CD8-positive, alpha-beta memory T cell (primary cell): ENCODE results near the gene PAIP2B. TPM values are rescaled to one million over a fixed set of nuclear protein-coding genes. Genes with fewer than 3 reads are reported as not detected.

Source experiments
- CTCF ChIA-PET: fragments of 350-600 bp; sonication (Branson Sonifier 250); formaldehyde crosslinking; loops from one replicate; lab custom pipeline; 2021; ENCODE audit warnings: antibody characterized with exemption; lab: Charles Lee
- POLR2A ChIA-PET: fragments of 350-600 bp; sonication (Branson Sonifier 250); formaldehyde crosslinking; loops from one replicate; lab custom pipeline; 2021; ENCODE audit warnings: antibody characterized with exemption; lab: Charles Lee
- DNase-seq, 5 donors: peaks; one replicate each; pipeline versions ENCODE4 v3.0.0 to v3.0.0-alpha.2; 2020 to 2022; ENCODE audit warnings: mixed read lengths in 1 of 5
- H3K27ac ChIP-seq: one replicate; pipeline ENCODE4 v1.7.0; 2013; ENCODE audit warnings: low read depth, mild to moderate bottlenecking, low read length, moderate library complexity
- H3K27me3 ChIP-seq: 2 replicates; pipeline ENCODE4 v1.7.0; 2013; ENCODE audit warnings: low read length, mild to moderate bottlenecking; ENCODE audit not compliant: insufficient read depth, poor library complexity, severe bottlenecking
- H3K36me3 ChIP-seq: 2 replicates; pipeline ENCODE4 v1.7.0; 2013; ENCODE audit warnings: mild to moderate bottlenecking, low read length, moderate library complexity; ENCODE audit not compliant: insufficient read depth
- H3K4me1 ChIP-seq: 2 replicates; pipeline ENCODE4 v1.7.0; 2013; ENCODE audit warnings: mild to moderate bottlenecking, low read length, moderate library complexity; ENCODE audit not compliant: insufficient read depth
- H3K4me3 ChIP-seq: 2 replicates; pipeline ENCODE4 v1.7.0; 2013; ENCODE audit warnings: mild to moderate bottlenecking, low read length
- H3K9me3 ChIP-seq: 2 replicates; pipeline ENCODE4 v1.7.0; 2013; ENCODE audit warnings: mild to moderate bottlenecking, low read length
- H3K27ac Mint-ChIP-seq, 8 donors: one replicate each; pipeline ENCODE4 v1.8.0; 2020 to 2021; ENCODE audit warnings: mixed read lengths in 8 of 8, mild to moderate bottlenecking in 6 of 8, inconsistent platforms in 3 of 8, moderate library complexity in 3 of 8
- H3K27me3 Mint-ChIP-seq, 2 donors: one replicate each; pipeline ENCODE4 v1.8.0; 2020 to 2021; ENCODE audit warnings: mixed read lengths in 2 of 2, mild to moderate bottlenecking in 1 of 2, moderate library complexity in 1 of 2
- H3K36me3 Mint-ChIP-seq, 3 donors: one replicate each; pipeline ENCODE4 v1.8.0; 2020 to 2021; ENCODE audit warnings: mixed read lengths in 3 of 3, inconsistent platforms in 1 of 3, mild to moderate bottlenecking in 1 of 3
- H3K4me1 Mint-ChIP-seq, 3 donors: one replicate each; pipeline ENCODE4 v1.8.0; 2020 to 2021; ENCODE audit warnings: mixed read lengths in 3 of 3, inconsistent platforms in 1 of 3, mild to moderate bottlenecking in 1 of 3
- H3K4me3 Mint-ChIP-seq, 7 donors: one replicate each; pipeline ENCODE4 v1.8.0; 2020 to 2021; ENCODE audit warnings: mixed read lengths in 7 of 7, mild to moderate bottlenecking in 6 of 7, moderate library complexity in 4 of 7, inconsistent platforms in 2 of 7
- H3K9me3 Mint-ChIP-seq, 5 donors: one replicate each; pipeline ENCODE4 v1.8.0; 2020 to 2022; ENCODE audit warnings: mixed read lengths in 5 of 5, mild to moderate bottlenecking in 3 of 5, moderate library complexity in 2 of 5, inconsistent platforms in 1 of 5
- polyA plus RNA-seq: library from polyadenylated mRNA; unstranded; fragments of 300-500 nt; fragmentation: Illumina TruSeq; gene quantifications from one replicate; pipeline ENCODE4 v1.2.3, GENCODE V29; 2021
- total RNA-seq, 2 experiments: library from RNA; stranded (reverse); gene quantifications; one replicate each; pipeline ENCODE4 v1.2.3, GENCODE V29; 2021

Gene PAIP2B
- total and polyA plus RNA-seq, 3 experiments from 2014 or later = 2.1 to 2.3 (median 2.2) TPM

- Mint-ChIP-seq H3K9me3 (no peaks in the 10 kb centered on the region), H3K27ac (peak overlapping the region in 1 of 8 donors; percentile 1), H3K4me3 (no peak overlapping the region), H3K4me1 (no peaks in the 10 kb centered on the region), H3K27me3 (no peaks in the 10 kb centered on the region), H3K36me3 (peaks cover 5 to 72% (median 31%) of the 10 kb centered on the region in 3 donors)
- ChIA-PET POLR2A (no interaction called here), CTCF (interaction anchor here (1.6 kb wide), 1 partner anchor 78 kb away, joined by 3 read pairs; the partner anchor contains the start of gene PAIP2B)
- H3K9me3 ChIP-seq = no peaks in the 10 kb centered on the region
- H3K27ac ChIP-seq = no peak overlapping the region
- H3K36me3 ChIP-seq = peaks cover 43% of the 10 kb centered on the region
- no peak for DNase-seq
- no peaks in the 10 kb centered on the region for H3K4me1 ChIP-seq
- no peak overlapping the region for H3K4me3 ChIP-seq
- no peaks in the 10 kb centered on the region for H3K27me3 ChIP-seq
These were observed 78.3 kb downstream of the PAIP2B start for GRCh38 chr2:71148506-71149063.

GRCh38 chr2:71143782-71144181 lies 83.1 kb downstream of the PAIP2B start:
- peaks cover 5 to 91% (median 32%) of the 10 kb centered on the region in 3 donors for H3K36me3 Mint-ChIP-seq
- H3K27me3 ChIP-seq = no peaks in the 10 kb centered on the region
- DNase-seq = no peak
- no peaks in the 10 kb centered on the region for H3K4me1 ChIP-seq
- H3K4me3 ChIP-seq = no peak overlapping the region
- ChIA-PET CTCF (interaction anchor here (1.5 kb wide), 2 partner anchors 13 to 43 kb away, joined by 3 to 4 read pairs; no protein-coding TSS in a partner anchor), POLR2A (interaction anchor here (0.9 kb wide), 1 partner anchor 13 kb away, joined by 3 read pairs; no protein-coding TSS in a partner anchor)
- no peak overlapping the region for H3K27ac Mint-ChIP-seq
- no peaks in the 10 kb centered on the region for H3K4me1 Mint-ChIP-seq
- H3K4me3 Mint-ChIP-seq = no peak overlapping the region
- no peaks in the 10 kb centered on the region for H3K9me3 Mint-ChIP-seq
- H3K36me3 ChIP-seq = peaks cover 57% of the 10 kb centered on the region
- no peak overlapping the region for H3K27ac ChIP-seq
- no peaks in the 10 kb centered on the region for H3K27me3 Mint-ChIP-seq
- H3K9me3 ChIP-seq = no peaks in the 10 kb centered on the region

GRCh38 chr2:71136174-71136573 lies 90.7 kb downstream of the PAIP2B start:
- H3K27ac Mint-ChIP-seq = no peak overlapping the region
- H3K27ac ChIP-seq = no peak overlapping the region
- no peak for DNase-seq
- H3K27me3 Mint-ChIP-seq = no peaks in the 10 kb centered on the region
- peaks cover 0 to 5% (median 0%) of the 10 kb centered on the region in 3 donors for H3K4me1 Mint-ChIP-seq
- POLR2A ChIA-PET = no interaction called here
- H3K4me3 Mint-ChIP-seq = no peak overlapping the region
- H3K27me3 ChIP-seq = no peaks in the 10 kb centered on the region
- H3K9me3 Mint-ChIP-seq = no peaks in the 10 kb centered on the region
- H3K36me3 Mint-ChIP-seq = peaks cover 0 to 61% (median 16%) of the 10 kb centered on the region in 3 donors
- no peaks in the 10 kb centered on the region for H3K9me3 ChIP-seq
- CTCF ChIA-PET = no interaction called here
- peaks cover 13% of the 10 kb centered on the region for H3K4me1 ChIP-seq
- peaks cover 33% of the 10 kb centered on the region for H3K36me3 ChIP-seq
- H3K4me3 ChIP-seq = no peak overlapping the region

GRCh38 chr2:71133603-71134002 lies 93.3 kb downstream of the PAIP2B start:
- CTCF ChIA-PET = interaction anchor here (0.7 kb wide), 1 partner anchor 66 kb away, joined by 3 read pairs; the partner anchor contains the start of gene NAGK
- Mint-ChIP-seq H3K4me1 (peaks cover 9 to 16% (median 14%) of the 10 kb centered on the region in 3 donors), H3K4me3 (no peak overlapping the region), H3K27ac (no peak overlapping the region), H3K27me3 (no peaks in the 10 kb centered on the region), H3K9me3 (no peaks in the 10 kb centered on the region), H3K36me3 (peaks cover 0 to 46% (median 12%) of the 10 kb centered on the region in 3 donors)
- POLR2A ChIA-PET = no interaction called here
- no peak overlapping the region for H3K4me3 ChIP-seq
- H3K27ac ChIP-seq = no peak overlapping the region
- H3K27me3 ChIP-seq = no peaks in the 10 kb centered on the region
- H3K36me3 ChIP-seq = peaks cover 14% of the 10 kb centered on the region
- no peak for DNase-seq
- H3K9me3 ChIP-seq = no peaks in the 10 kb centered on the region
- H3K4me1 ChIP-seq = peaks cover 25% of the 10 kb centered on the region

Other genes starting within 250 kb of the PAIP2B start
- under 1 TPM in 1 of 2 experiments, not detected in 1; 0.35 TPM for gene ANKRD53, start 248.5 kb downstream of the PAIP2B start, total RNA-seq
- gene ANKRD53, start 248.5 kb downstream of the PAIP2B start, polyA plus RNA-seq = 0.16 TPM
- gene TEX261, start 232.2 kb downstream of the PAIP2B start, total RNA-seq = 10 to 100 TPM; 95.4 to 96.1 TPM
- 35.7 TPM for gene TEX261, start 232.2 kb downstream of the PAIP2B start, polyA plus RNA-seq
- gene NAGK, start 158.5 kb downstream of the PAIP2B start, total RNA-seq = 10 to 100 TPM; 76.3 to 77.2 TPM
- gene NAGK, start 158.5 kb downstream of the PAIP2B start, polyA plus RNA-seq = 69.2 TPM
- 10 to 100 TPM; 12.3 to 13.5 TPM for gene MCEE, start 96.9 kb downstream of the PAIP2B start, total RNA-seq
- gene MCEE, start 96.9 kb downstream of the PAIP2B start, polyA plus RNA-seq = 21.8 TPM
- 10 to 100 TPM; 57.8 to 65.4 TPM for gene MPHOSPH10, start 96.5 kb downstream of the PAIP2B start, total RNA-seq
- 30.6 TPM for gene MPHOSPH10, start 96.5 kb downstream of the PAIP2B start, polyA plus RNA-seq
- 10 to 100 TPM; 77.9 to 83.4 TPM for gene ZNF638, start 104.7 kb upstream of the PAIP2B start, total RNA-seq
- gene ZNF638, start 104.7 kb upstream of the PAIP2B start, polyA plus RNA-seq = 47.8 TPM
- 1 to 10 TPM; 3.6 to 4.8 TPM for gene DYSF, start 226.5 kb upstream of the PAIP2B start, total RNA-seq
- 3.9 TPM for gene DYSF, start 226.5 kb upstream of the PAIP2B start, polyA plus RNA-seq